Hematopoietic multipotent progenitor cell treated with erythropoietin and hydrocortisone succinate and interleukin-3 and kit ligand, for 15 days (in vitro differentiated cells): ENCODE measurements around the gene SPOUT1.
"Not testable (repeated sequence)": the region's sequence is repeated elsewhere in the genome, so short reads cannot be mapped to it uniquely, and the experiment has no call there.

Source experiments
- DNase-seq: peaks from one replicate; pipeline ENCODE4 v3.0.0-alpha.2; 2015; ENCODE audit warnings: low spot score

The SPOUT1 gene

GRCh38 chr9:128809831-128810230 is 19.8 kb downstream of the SPOUT1 start:
- DNase-seq = no peak

GRCh38 chr9:128809036-128809599 is 20.5 kb downstream of the SPOUT1 start:
- no peak for DNase-seq

GRCh38 chr9:128808543-128808942 is 21.1 kb downstream of the SPOUT1 start:
- DNase-seq = no peak

- DNase-seq = no peak
Observed at GRCh38 chr9:128807827-128808226, 21.8 kb downstream of the SPOUT1 start.

GRCh38 chr9:128805661-128806060 is 23.9 kb downstream of the SPOUT1 start:
- no peak for DNase-seq

- no peak for DNase-seq
Observed at GRCh38 chr9:128802482-128802881, 27.1 kb downstream of the SPOUT1 start.

GRCh38 chr9:128800061-128800460 is 29.5 kb downstream of the SPOUT1 start:
- DNase-seq = no peak

- DNase-seq = peak; percentile 13
Observed at GRCh38 chr9:128798896-128799295, 30.7 kb downstream of the SPOUT1 start.

GRCh38 chr9:128794961-128795360 is 34.6 kb downstream of the SPOUT1 start:
- DNase-seq = not testable (repeated sequence)

- no peak for DNase-seq
Observed at GRCh38 chr9:128792978-128793686, 36.5 kb downstream of the SPOUT1 start.

GRCh38 chr9:128792134-128792533 is 37.5 kb downstream of the SPOUT1 start:
- no peak for DNase-seq

GRCh38 chr9:128790536-128790935 is 39.1 kb downstream of the SPOUT1 start:
- DNase-seq = no peak

- no peak for DNase-seq
Observed at GRCh38 chr9:128788445-128788844, 41.1 kb downstream of the SPOUT1 start.

GRCh38 chr9:128787659-128788058 is 41.9 kb downstream of the SPOUT1 start:
- no peak for DNase-seq

GRCh38 chr9:128786681-128787601 is 42.7 kb downstream of the SPOUT1 start, which contains the start of gene TBC1D13:
TSS of gene TBC1D13 (plus strand) at chr9:128787253. CDS start at chr9:128787354, 101 bp downstream.
- DNase-seq = peak; percentile 85

GRCh38 chr9:128785427-128785826 is 44.2 kb downstream of the SPOUT1 start:
- no peak for DNase-seq

- no peak for DNase-seq
Observed at GRCh38 chr9:128782669-128783068, 46.9 kb downstream of the SPOUT1 start.

GRCh38 chr9:128781187-128782070 is 48.2 kb downstream of the SPOUT1 start:
- no peak for DNase-seq

GRCh38 chr9:128780093-128780492 is 49.5 kb downstream of the SPOUT1 start:
- DNase-seq = not testable (repeated sequence)

GRCh38 chr9:128774804-128775203 is 54.8 kb downstream of the SPOUT1 start:
- no peak for DNase-seq

- DNase-seq = no peak
Observed at GRCh38 chr9:128773049-128773448, 56.5 kb downstream of the SPOUT1 start.
